Vagina (tissue), 2 donors: Measurements from ENCODE around the gene IQCM.

Source experiments
- POLR2A ChIP-seq, 2 donors: fragments of 450-650 bp; IDR thresholded peaks; one replicate each; pipeline ENCODE4 v1.6.1; 2017; ENCODE audit warnings: antibody characterized with exemption in 2 of 2, mild to moderate bottlenecking in 2 of 2, moderate library complexity in 2 of 2
- TF ChIP-seq, protein P1 (sequence below), 3 experiments: fragments of 450-650 bp in 2 of 3; fragments of 200-600 bp in 1 of 3; sonication (generic) in 1 of 3; IDR thresholded peaks; one replicate each; pipeline ENCODE4 v1.5.1; 2017 to 2019; ENCODE audit warnings: antibody characterized with exemption in 3 of 3, mild to moderate bottlenecking in 2 of 3, moderate library complexity in 2 of 3

DNA sequence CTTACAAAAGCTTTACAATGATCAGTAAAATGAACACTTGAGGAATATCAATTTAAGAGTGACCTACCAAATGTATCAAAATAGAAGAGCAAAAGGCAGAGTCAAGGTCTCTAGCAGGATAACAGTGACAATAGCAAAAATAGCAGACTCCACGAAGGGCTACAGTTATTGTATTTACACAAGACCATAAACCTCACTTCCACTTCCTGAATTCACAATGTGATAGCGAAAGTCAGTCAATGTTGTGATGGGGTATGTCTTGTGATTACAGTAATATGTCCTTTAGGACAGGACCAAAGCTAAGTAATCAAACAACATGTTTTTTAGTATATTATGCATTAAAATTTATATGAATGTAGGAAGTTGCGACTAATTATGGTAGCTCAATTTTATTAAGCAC, 139.6 kb downstream of the IQCM start:
- TF ChIP-seq, protein P1, sequence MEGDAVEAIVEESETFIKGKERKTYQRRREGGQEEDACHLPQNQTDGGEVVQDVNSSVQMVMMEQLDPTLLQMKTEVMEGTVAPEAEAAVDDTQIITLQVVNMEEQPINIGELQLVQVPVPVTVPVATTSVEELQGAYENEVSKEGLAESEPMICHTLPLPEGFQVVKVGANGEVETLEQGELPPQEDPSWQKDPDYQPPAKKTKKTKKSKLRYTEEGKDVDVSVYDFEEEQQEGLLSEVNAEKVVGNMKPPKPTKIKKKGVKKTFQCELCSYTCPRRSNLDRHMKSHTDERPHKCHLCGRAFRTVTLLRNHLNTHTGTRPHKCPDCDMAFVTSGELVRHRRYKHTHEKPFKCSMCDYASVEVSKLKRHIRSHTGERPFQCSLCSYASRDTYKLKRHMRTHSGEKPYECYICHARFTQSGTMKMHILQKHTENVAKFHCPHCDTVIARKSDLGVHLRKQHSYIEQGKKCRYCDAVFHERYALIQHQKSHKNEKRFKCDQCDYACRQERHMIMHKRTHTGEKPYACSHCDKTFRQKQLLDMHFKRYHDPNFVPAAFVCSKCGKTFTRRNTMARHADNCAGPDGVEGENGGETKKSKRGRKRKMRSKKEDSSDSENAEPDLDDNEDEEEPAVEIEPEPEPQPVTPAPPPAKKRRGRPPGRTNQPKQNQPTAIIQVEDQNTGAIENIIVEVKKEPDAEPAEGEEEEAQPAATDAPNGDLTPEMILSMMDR (IDR thresholded peaks at IDR 0.05), result no peak
- no peak for TF ChIP-seq POLR2A (IDR thresholded peaks at IDR 0.05)
